Erythroblast (primary cell): ENCODE data around the gene HERC5.

Source experiments
- DNase-seq, 2 experiments: peaks; one replicate each; lab custom pipeline; 2025; lab: John Stamatoyannopoulos, UW
- GATA1 ChIP-seq: IDR thresholded peaks from 2 replicates; pipeline ENCODE4 v1.6.1; 2011; ENCODE audit warnings: low read depth, mild to moderate bottlenecking, control low read depth, low read length, moderate library complexity
- POLR2A ChIP-seq: IDR thresholded peaks from 2 replicates; pipeline ENCODE4 v1.6.1; 2011; ENCODE audit warnings: mild to moderate bottlenecking, low read length

Gene HERC5

DNA sequence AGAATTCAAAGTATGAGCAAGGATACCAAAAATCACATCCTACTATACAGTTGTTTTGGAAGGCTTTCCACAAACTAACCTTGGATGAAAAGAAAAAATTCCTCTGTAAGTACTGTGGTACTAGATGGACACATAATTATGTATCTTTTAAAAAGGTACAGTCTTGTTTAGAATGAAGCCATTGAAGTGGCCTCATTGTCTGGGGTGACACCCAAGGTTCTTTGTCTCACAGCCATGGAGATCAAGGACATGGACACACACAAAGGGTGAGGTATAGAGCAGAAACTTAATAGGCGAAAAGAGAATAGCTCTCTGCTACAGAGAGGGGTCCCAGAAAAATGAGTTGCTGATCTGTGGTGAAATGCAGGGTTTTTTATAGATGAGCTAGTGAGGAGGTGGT is 16.8 kb upstream of the HERC5 start:
- DNase-seq = no peak
- TF ChIP-seq GATA1 = no peak

DNA sequence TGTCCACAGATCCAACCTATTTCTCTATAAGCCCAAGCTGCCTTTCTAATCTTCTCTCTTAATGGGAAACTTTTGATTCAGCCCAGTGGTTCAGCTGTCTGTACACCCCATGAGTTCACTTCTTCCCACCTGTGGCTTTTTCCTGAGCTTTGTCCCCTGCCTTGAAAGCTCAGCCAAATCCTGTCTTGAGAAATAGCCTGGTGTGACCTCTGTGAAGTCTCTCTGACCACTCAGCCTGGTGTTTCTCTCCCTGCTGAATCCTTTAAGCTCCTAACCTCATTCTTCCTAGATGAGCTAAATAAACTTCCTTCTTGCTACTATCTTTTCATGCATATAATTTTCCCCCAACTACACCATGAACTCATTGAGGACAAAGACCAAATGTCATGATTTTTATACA is 15.2 kb upstream of the HERC5 start:
- DNase-seq = no peak
- TF ChIP-seq GATA1 = no peak
- no peak for TF ChIP-seq POLR2A

DNA sequence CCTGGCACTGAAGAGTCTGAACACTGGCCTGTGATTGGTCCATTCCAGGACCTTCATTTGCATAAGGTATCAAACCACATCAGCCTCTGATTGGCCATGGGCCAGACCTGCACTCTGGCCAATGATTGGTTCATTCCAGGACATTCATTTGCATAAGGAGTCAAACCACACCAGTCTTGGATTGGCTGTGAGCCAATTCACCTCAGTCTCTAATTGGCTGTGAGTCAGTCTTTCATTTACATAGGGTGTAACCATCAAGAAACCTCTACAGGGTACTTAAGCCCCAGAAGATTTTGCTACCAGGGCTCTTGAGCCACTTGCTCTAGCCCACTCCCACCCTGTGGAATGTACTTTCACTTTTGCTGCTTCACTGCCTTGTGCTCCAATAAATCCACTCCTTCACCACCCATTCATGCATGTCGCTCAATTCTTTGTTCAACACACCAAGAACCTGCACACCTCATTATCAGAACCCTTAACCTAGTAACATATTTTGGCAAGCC is 14.2 kb upstream of the HERC5 start:
- no peak for TF ChIP-seq POLR2A
- DNase-seq = peak; percentile 25 to 26

DNA sequence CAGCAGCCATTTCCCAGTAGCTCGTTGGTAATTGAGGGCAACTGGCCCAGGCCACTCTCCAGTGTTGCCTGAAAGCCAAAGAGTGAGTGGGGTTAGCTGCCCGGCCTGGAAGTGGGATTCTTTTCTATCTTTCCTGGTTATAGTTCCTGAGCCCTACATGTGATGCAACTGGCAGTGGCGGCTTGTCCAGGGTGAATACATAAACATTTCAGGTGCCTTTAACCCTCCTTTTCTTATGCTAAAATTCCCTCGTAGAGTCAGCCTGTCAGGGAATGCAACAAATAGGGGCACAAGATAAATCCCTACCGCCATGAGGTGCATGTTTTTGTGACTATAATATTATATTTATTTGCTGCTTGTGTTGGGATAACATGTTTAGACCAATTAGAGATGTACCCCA is 13.4 kb upstream of the HERC5 start:
- no peak for DNase-seq
- TF ChIP-seq POLR2A (no peak), GATA1 (no peak)

DNA sequence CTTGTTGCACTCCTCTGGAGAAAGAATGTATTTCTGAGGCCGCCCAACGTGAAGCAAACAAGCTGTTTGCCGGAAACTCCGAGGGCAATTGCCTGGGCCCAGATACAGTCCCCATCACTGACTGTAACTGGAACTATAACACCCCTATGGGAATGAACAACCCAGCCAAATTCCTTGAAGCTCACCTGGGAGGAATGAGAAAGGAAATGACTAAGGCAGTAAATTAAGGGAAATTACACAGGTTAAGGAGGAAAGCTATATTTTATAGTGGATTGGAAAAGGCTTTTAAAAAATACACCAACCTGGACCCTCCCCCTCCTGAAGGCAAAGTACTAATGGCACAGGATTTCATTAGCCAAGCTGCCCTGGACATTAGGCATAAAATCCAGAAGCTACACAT is 11.7 kb upstream of the HERC5 start:
- TF ChIP-seq GATA1 (no peak), POLR2A (no peak)
- DNase-seq = no peak

DNA sequence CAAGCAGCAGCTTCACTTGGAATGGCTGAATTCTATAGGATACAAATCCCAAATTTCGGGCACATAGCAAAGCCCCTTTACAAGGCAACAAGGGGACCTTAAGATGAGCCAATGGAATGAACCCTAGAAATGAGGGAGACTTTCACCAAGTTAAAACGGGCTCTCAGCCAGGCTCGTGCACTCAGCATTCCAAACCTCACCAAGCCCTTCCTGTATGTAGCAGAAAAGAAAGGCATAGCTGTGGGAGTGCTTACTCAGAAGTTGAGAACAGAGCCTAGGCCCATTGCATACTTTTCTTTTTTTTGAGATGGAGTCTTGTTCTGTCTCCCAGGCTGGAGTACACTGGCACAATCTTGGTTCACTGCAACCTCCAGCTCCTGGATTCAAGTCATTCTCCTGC is 10.8 kb upstream of the HERC5 start:
- no peak for TF ChIP-seq POLR2A
- no peak for TF ChIP-seq GATA1
- no peak for DNase-seq

DNA sequence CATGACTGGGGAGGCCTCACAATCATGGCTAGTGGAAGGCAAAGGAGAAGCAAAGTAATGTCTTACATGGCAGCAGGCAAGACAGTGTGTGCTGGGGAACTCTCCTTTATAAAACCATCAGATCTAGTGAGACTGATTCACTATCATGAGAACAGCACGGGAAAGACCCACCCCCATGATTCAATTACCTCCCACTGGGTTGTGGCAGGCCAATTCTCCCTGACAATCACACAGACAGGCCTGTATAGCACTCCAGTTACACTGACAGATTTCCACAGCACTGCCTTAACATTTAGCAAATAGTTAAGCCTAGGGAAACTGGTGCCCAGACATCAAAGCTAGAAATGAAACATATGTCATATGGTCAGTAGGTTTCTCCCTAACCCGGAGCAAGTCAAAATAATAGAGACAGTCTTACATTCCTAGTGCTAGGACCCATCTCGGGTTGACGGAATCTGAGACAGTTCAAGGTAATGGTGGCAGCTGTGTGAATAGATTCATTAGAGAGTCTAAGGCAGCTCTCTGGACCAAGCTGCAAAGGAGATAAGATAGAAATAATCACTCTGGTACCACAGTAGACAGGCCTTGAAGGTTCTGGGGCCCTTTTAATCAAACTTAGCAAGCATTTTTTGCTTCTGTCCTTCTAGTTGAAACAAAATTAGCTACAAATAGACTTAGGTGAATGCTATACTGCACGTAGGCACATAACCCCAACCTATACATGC is 9.4 kb upstream of the HERC5 start:
- no peak for TF ChIP-seq POLR2A
- no peak for TF ChIP-seq GATA1

DNA sequence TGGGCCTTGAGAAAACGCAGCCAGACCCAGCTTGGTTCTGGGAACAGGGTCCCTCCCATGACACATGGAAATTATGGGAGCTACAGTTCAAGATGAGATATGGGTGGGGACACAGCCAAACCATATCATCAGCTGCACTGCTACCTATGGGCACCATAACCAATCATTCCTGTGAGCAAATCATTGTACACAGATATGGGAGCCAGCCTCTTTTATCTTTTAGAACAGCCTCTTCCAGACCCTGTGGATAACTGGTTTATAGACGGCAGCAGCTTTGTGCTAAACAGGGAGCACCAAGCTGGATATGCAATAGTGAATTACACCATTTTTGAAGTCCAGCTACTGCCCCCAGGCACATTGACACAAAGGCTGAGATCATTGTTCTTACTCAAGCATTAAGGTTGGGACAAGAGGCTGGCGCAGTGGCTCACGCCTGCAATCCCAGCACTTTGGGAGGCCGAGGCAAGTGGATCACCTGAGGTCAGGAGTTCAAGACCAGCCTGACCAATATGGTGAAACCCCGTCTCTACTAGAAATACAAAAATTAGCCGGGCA is 8.6 kb upstream of the HERC5 start:
- peak; percentile 30 to 80 for DNase-seq

More for the DNA sequence above, 9.4 kb upstream of the HERC5 start:
- peak; percentile 16 to 53 for DNase-seq

DNA sequence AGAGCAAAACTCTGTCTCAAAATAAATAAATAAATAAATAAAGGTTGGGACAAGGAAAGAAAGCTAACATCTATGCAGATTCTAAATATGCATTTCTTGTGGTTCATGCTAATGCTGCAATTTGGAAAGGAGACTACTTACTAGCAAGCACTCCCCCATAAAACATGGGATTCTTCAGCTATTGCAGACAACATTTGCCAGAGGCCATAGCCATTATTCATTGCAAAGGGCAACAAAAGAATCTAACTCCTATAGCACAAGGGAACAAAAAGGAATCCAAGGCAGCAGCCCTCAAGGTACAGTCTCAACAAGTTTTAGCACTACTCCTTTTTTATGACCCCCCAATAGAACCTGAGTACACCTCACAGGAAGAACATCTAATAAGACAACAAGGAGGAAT is 8.0 kb upstream of the HERC5 start:
- no peak for DNase-seq
- TF ChIP-seq GATA1 (no peak), POLR2A (no peak)

DNA sequence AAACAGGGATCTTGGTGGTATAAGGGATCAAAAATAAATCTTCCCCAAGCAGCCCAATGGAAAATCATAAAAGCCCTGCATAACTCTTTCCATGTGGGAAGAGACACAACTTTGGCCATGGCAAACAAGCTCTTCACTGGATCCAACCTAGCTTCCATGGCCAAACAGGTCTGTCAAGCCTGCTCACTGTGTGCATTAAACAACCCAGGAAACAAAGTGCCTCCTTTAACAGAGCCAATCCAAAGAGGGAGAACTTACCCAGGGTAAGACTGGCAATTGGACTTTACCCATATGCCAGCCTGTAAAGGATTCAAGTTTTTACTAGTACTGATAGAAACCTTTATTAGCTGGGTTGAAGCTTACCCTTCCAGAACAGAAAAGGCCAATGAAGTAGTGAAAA is 7.6 kb upstream of the HERC5 start:
- no peak for TF ChIP-seq POLR2A
- no peak for DNase-seq

DNA sequence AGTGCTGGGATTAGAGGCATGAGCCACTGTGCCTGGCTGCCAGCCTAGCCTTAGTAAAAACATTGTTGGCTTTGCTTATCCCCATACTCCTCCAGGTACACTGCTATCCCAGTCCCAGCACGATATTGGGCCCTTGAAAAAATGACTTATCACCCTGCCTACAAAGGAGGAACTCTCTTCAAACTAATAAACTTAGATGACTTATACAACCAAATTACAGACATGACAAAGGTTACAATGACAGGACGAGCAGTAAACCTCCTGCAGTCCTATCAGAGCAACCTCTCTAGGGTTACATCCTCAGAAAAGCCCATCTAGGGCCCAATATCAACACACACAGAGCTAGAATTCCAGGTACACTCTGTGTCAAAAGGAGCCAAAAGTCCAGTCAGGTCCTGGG is 5.7 kb upstream of the HERC5 start:
- TF ChIP-seq GATA1 (no peak), POLR2A (no peak)
- DNase-seq = no peak

DNA sequence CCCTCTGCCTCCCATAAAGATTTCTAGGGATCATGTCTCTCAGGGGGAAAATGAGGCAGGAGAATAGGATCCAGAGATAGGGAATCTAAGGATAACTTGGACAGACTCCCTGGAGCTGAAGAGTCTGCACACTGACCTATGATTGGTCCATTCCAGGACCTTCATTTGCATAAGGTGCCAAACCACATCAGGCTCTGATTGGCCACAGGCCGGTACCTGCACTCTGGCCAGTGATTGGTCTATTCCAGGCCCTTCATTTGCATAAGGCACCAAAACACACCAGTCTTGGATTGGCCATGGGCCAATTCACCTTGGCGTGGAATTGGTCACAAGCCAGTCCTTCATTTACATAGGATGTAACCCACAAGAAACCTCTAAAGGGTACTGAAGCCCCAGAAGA is 4.0 kb upstream of the HERC5 start:
- DNase-seq = no peak
- TF ChIP-seq POLR2A (no peak), GATA1 (no peak)

DNA sequence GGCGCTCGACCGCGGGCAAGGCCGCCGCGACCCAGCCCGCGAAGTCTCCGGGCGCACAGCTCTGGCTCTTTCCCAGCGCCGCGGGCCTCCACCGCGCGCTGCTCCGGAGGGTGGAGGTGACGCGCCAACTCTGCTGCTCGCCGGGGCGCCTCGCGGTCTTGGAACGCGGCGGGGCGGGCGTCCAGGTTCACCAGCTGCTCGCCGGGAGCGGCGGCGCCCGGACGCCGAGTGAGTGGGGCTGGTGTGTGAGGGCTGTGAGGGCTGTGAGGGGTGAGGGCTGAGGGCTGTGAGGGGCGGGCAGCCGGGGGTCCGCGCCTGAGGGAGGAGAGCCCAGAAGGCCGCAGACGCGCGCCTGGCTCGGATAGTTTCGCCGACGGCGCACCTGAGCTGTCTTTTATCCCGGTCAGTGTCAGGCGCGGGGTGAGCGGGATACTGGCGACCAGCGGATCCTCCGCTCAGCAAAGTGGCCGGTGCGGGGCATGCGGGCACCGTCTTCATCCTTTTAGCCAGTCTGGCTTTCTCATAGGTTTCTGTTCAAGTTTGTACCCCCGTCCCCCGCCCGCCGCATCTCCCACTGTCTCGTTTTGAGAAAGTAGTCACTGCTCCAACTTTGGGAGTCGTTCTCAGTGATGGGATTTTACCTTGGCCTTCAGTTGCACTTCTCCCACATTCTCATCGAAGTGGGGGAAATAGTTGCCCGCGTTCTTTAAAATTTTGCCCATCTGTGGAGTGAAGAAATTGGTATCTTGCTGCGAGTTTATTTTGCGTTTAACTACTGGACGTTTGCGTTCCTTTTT is 586 bp downstream of the HERC5 start:
- no peak for TF ChIP-seq POLR2A

DNA sequence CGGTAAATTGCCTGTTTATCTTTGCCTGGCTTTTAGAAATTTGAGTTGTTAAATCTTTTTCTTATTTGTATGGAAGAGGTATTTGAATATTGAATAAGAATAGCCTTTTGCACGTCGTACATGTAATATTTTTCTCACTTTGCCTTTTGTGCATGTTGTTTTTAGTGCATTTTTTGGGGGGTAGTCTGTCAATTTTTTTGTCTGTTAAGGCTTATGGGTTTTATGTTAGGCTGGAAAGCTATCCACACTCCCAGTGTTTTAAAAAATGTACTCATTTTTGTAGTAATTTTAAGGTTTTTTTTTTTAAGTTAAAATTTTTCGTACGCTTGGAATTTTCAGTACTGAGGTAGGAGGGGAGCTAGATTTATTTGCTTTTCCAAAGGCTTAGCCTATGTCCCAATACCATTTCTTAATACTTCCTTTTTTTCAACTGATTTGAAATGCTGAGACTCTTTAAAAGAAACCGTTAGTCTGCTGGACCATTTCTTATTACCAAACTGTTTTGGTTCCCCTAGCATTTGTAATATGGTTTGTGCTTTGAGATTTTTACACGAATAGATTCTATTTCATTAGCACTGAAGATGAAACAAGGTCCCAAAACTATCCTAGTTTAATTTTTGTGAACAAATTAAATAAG is 1.3 kb downstream of the HERC5 start:
- DNase-seq = no peak
- no peak for TF ChIP-seq POLR2A
- TF ChIP-seq GATA1 = no peak

More for the DNA sequence above, 586 bp downstream of the HERC5 start:
- DNase-seq = peak; percentile 71 to 72
